Measurements from ENCODE around the gene STK38L.

Gene STK38L

DNA sequence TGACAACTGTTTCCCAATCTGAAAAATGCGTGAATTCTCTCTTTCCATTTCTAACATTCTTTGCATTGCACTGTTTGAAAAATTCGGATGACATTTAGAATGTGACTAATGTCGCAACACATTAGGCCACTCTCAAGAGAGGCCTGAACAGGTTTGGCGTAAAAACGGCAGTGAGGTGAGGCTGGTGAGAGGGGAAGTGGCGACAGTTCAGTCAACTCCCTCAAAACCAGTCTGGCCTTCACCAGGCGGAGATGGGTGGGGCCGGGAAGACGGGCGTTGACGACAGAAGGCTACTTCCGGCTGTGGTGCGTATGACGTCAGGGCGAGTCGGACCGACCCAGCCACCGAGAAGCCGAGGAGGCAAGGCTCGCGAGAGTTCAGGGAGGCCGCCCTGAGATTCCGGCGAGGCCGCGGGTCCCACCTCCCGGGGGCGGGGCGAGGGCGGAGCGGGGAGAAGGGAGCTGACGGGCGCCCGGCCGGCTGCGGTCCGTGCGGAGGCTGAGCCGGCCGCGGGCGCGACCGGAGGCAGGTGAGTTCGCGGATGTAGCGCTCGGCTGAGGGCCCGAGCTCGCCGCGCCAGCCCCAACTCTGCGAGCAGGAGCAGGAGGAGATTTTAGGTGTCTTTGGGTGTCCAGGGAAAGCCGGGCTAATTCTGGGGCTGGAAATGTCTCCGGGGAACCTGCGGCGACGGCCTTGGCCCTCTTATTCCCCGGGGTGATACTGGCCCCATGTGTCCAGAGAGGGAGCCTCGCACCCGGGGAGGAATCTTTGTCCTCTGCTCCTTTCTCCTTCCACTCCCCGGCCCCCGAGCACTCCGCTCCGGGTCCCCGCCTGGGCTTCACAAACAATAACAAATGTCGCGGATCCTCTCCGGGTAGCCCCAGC, at the start of gene STK38L:
Gene STK38L (plus strand): TSS at position 483 of the 885 bp plus-strand sequence. CDS start 53,435 bp downstream, outside the sequence.
- DNase-seq (ENCODE audit: insufficient read length, low spot score) (peak; percentile 66), FAIRE-seq (peak; percentile 98)

GRCh38 chr12:27194644-27195043, 49.4 kb upstream of the STK38L start:
- no peak for FAIRE-seq
- DNase-seq (ENCODE audit: insufficient read length, low spot score) = no peak

DNA sequence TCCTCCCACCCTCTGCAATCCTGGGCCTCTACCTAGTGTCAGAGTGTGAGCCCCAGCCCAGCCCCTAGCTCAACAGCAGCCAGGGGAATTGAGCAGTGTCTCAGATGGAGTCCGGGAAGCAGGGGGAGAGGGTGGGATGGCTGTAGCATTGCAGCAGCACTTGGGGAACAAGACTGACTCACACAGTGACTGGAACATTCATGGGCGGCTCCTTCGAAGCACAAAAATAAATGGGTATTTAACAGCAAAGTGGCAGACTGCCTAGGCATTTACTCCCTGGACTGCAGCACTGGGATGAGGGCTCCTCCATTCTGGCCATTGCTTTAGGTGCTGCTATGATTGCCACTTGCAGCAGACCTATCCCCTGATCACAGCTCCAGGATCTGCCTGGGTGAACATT, 46.0 kb upstream of the STK38L start:
- FAIRE-seq (no peak), DNase-seq (ENCODE audit: insufficient read length, low spot score) (no peak)

DNA sequence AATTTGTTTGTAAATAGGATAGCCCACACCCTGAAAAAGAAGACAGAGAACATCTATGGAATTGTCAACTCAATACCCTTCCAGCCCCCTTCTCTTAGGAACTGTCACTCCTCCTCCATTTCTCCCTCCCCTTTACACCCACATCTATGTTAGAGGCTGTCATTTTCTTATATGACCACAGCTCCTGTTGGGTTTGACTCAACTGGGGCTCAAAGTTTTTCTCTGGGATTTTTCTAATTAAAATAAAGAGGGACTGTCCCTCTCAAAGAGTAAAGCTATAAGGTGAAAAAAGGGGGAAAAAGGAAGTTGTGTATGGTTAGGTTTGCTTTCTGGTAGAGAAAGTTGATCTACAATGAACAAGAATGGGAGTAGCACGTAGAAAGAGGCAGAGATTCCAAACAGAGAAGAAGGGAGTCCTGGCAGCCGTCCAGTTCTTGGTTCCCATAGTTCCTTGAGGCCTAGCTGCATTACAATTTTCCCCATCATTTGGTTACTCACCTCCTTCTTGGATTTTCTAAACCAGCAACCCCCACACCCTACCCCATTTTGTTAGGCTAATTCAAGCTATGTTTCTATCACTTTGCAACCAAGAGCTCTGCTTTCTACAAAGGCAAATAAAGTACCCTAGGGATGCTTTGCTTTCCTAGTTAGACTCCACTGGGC, 44.3 kb upstream of the STK38L start:
- no peak for DNase-seq (ENCODE audit: insufficient read length, low spot score)
- no peak for FAIRE-seq

DNA sequence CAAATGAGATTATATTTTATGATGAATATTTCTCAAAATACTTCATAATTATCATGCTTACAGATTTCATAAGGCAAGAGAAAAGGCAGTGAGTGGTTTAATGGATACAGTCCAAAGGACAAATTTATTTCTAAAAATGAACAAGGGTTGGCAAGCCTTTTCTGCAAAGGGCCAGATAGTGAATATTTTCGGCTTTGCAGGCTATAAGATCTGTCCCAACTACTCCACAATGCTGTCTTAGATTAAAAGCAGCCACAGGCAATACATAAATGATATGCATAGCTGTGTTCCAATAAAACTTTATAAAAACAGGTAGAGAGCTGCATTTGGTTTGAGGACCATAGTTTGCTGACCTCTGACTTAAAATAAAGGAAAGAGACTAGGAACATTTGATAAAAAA, 42.9 kb upstream of the STK38L start:
- DNase-seq (ENCODE audit: insufficient read length, low spot score) = no peak
- no peak for FAIRE-seq

DNA sequence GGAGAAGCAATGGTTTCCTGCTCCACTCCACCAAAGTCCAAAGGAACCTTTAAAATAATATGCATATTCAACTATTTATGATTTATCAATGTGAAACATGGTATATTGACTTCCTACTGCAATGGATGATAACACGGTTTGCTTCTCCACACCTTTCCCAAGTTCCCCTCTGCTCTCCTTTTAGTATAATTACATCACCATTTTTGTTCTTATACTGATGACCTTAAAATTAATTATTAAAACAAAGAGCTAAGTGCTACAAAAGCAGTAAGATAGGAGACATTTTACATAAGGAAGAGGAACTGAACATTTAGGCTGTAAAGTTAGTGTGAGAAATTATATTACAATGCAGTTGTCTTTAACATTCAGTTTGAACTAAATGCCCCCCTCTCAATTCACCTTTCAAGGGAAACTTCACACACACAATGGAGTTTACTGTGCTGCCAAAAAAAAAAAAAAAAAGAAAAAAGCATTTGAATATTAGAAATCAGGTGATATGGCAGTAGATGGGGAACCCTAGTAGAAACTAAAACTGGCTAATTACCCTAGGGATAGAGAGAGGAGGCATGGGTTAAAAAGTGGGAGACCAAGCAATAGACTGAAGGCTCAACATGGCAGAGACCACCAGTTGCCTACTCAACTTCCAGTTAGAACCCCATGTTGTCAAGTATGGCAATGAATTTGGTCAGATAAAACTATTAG, 37.1 kb upstream of the STK38L start:
- FAIRE-seq (peak; percentile 57), DNase-seq (ENCODE audit: insufficient read length, low spot score) (no peak)

DNA sequence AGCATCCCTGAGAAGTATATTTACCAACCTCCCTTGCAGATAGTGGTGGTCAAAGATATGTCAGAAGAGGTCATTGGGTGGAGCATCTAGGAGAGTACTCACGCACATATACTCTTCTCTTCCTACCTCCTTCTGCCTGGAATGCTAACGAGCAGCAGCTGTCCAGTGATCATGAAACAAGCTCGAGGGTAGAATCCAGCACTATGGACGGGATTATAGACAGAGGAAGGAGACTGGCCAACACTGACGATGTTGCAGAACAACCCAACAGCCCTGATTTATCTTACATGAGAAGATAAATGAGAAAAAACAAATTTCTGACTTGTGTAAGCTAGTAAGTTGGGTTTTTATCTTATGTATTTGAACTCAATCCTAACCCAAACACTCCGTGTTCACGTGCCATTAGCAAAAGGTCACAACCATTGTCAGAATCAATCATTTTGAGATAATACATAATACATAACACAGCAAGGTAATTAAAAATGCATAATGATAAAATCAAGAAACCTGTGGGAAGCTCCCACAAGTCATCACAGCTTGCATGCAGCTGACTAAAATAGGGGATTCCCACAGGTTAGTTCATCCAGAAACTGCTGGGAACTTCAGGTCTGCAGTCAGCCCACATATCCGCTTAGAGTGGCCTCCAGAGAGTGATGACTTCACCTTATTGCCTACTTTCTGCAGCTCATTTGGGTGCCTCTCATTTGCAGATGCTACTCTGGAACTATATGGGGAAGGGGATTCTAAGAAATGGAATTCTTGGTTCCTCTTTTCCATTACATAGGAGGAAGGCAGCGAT, 36.3 kb upstream of the STK38L start:
- DNase-seq (ENCODE audit: insufficient read length, low spot score) = peak; percentile 21
- peak; percentile 84 for FAIRE-seq

DNA sequence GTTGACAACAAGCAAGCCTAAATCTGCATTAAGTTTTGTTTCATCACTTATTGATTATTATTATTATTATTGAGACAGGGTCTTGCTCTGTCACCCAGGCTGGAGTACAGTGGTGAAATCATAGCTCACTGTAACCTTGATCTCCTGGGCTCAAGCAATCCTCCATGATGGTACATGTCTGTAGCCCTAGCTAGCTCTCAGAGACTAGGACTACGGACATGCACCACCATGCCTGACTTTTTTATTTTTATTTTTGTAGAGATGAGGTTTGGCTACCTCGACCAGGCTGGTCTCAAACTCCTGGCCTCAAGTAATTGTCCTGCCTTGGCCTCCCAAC, 35.7 kb upstream of the STK38L start:
- DNase-seq (ENCODE audit: insufficient read length, low spot score) (no peak), FAIRE-seq (peak; percentile 33)

- DNase-seq (ENCODE audit: insufficient read length, low spot score) (no peak), FAIRE-seq (no peak)
Measured at GRCh38 chr12:27209257-27209910, 34.7 kb upstream of the STK38L start.

DNA sequence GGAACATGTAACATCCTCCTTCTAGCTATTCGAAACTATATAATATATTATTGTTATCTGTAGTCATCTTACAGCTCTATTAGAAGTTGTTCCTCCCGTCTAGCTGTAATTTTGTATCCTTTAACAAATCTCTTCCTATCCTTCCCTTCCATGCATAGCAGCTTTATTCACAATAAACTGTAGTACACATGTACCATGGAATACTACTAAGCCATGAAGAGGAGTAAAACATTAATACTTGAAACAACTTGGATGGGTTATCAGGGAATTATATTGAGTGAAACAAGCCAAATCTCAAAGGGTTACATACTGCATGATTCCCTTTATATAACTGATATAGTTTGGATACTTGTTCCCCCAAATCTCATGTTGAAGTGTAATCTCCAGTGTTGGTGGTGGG, 33.9 kb upstream of the STK38L start:
- DNase-seq (ENCODE audit: insufficient read length, low spot score) (no peak), FAIRE-seq (no peak)

DNA sequence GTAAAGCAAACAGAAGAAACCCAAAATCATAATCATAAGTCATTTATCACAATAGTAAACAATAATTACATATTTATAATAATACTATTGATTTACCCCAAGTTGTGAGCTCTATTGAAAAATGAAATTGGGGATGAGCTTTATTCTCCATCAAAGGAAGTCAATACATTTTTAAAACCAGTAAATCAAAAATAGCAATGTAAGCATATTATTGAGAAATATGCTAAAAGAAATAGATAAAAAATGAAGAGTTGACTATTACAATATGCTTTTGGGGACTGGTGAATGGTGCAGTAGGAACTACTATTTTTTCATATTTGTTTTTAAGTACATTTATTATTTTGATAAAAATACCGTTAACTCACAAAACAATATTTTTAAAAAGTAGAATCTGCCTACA, 31.2 kb upstream of the STK38L start:
- FAIRE-seq (no peak), DNase-seq (ENCODE audit: insufficient read length, low spot score) (no peak)

DNA sequence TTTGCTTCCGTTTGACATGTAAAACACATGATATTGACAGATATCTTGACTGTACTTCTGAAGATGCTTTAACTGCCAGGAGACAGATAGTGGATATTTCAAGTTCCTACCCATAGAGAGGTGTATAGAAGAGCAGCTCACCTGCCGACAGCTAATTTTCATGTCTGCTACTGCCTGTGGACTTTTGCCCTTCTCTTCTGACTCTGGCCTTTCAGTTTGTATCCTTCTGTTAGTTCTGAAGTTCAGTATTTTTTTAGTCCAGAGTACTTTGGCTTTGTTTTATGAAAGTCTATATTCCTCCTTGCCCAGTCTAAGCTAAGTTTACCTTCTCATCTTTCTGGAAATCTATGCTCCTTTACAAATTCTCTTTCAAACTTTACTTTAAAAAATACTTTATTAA, 30.8 kb upstream of the STK38L start:
- no peak for FAIRE-seq
- DNase-seq (ENCODE audit: insufficient read length, low spot score) = no peak

DNA sequence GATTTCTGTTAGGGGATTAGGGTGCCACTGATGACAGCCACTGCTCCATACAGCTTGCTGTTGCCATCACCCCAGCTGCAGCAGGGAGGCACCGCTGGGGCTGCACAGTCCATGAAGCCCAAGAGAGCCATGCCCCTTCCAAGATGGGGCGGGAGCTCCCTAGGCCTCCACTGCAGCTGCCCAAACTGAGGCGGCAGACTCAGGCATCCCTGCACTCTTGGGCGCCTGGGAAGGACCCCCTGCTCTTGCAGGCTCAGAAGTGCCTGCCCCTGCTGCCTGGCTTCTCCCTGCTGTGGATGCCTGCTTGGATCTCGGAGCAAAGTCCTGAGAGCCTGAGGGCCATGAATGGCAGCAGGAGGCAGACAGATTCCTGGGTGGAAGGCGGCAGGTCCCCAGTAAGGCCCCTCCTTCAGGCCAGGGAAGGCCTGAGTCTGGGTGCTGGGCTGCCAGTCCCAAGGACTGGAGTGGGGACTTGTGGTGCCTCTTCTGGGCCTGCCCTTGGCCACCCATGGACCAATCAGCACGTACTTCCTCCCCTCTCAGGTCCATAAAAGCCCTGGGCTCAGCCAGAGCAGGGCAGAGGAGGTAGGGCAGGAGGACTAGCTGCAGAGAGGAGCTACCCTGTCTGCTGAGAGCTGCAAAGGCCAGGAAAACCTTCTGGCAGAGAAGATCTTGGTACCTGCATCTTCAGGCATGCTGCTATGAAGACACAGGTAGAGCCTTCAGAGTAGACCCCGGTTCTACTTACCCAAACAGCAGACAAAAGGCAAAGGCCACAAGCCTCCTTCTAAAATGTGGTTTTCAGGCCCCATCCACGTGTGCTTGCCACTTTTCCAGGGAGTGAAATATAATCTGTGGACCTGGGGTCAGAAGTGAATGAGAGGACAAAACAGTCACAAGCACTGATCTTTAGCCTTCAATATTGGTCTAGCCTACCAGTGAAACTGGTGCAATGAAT, 30.0 kb upstream of the STK38L start:
- FAIRE-seq = no peak
- DNase-seq (ENCODE audit: insufficient read length, low spot score) = no peak

GRCh38 chr12:27217590-27217989, 26.5 kb upstream of the STK38L start:
- no peak for DNase-seq (ENCODE audit: insufficient read length, low spot score)
- peak; percentile 37 for FAIRE-seq

DNA sequence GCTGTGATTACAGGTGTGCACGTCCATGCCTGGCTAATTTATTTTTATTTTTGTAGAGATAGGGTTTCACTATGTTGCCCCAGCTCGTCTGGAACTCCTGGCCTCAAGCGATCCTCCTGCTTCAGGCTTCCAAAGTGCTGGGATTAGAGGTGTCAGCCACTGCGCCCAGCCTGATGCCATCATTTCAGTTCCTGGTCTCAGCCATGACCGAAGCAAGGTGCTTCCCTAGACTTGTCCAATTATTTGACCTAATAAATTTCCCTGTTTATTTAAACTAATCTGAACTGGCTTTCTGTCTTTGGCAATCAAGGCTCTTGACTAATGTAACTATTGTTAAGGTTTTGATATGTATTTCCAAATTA, 24.4 kb upstream of the STK38L start:
- DNase-seq (ENCODE audit: insufficient read length, low spot score) = no peak
- no peak for FAIRE-seq

GRCh38 chr12:27220055-27220987, 23.8 kb upstream of the STK38L start:
- DNase-seq (ENCODE audit: insufficient read length, low spot score) = no peak
- peak; percentile 97 for FAIRE-seq

DNA sequence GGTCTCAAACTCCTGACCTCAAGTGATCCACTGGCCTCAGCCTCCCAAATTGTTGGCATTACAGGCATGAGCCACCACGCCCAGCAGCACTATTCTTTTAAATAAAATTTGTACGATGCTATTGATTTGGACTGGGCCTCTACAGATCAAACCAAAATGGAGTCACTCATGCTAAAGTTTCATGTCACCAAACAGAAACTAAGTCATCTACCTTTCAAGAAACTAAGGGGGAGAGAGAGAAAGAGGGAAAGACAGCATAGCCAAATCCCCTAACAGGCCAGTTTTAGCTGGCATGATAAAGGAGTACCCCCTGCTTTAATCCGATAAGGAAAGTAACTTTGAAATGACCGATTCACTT, 23.1 kb upstream of the STK38L start:
- FAIRE-seq (no peak), DNase-seq (ENCODE audit: insufficient read length, low spot score) (no peak)
